ENCODE data around the gene FAM234B. TPM values are rescaled to one million over a fixed set of nuclear protein-coding genes. Genes with fewer than 3 reads are reported as not detected.

Gene FAM234B
- total and polyA plus RNA-seq, 7 experiments from 2014 or later = 2.6 to 5.8 (median 4.3) TPM

DNA sequence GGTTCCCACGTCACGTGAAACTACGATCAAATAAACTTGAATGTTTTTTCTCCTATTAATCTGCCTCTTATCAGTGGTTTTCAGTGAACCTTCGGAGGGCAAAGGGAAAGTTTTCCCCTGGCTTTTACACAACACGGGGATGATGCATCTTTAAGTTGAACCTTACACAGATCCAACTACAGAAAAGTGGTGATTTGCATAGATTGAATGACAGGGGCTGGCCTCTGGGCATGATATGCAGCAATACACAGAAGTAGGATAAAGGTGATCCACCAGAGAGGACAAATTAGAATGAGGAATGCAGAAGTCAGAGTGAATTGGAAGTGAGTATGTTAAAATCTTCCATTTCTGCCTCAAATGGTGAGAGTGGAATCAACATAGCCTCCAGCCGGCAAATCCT is 47.7 kb downstream of the FAM234B start:
- ChIA-PET POLR2A (no interaction called here), CTCF (interaction anchor here (2.4 kb wide), 1 partner anchor 120 kb away, joined by 13 read pairs; no protein-coding TSS in a partner anchor)
- Histone ChIP-seq H3K36me3 (ENCODE audit: control insufficient read depth in 2 of 3, insufficient read depth in 3 of 3, low read length in 3 of 3) (no peaks in the 10 kb centered on the region), H3K27ac (ENCODE audit: low read depth, low read length) (no peak overlapping the region), H3K4me3 (ENCODE audit: low read length) (no peak overlapping the region), H3K9me3 (ENCODE audit: control insufficient read depth in 2 of 3, low read length in 3 of 3) (no peaks in the 10 kb centered on the region), H3K4me1 (ENCODE audit: control insufficient read depth in 2 of 2, insufficient read depth in 2 of 2, low read length in 2 of 2) (no peaks in the 10 kb centered on the region), H3K27me3 (ENCODE audit: control insufficient read depth in 2 of 2, insufficient read depth in 2 of 2, low read length in 2 of 2) (no peaks in the 10 kb centered on the region)
- H3K4me3 Mint-ChIP-seq = no peak overlapping the region
- H3K9me3 Mint-ChIP-seq = no peaks in the 10 kb centered on the region
- ATAC-seq (no peak), DNase-seq (no peak)
- intact Hi-C loops (cut with micrococcal nuclease) = no loop called here
- H3K4me1 Mint-ChIP-seq = no peaks in the 10 kb centered on the region
- no peak overlapping the region for H3K27ac Mint-ChIP-seq
- H3K27me3 Mint-ChIP-seq = peaks cover 0 to 7% (median 0%) of the 10 kb centered on the region in 5 donors
- no peaks in the 10 kb centered on the region for H3K36me3 Mint-ChIP-seq

DNA sequence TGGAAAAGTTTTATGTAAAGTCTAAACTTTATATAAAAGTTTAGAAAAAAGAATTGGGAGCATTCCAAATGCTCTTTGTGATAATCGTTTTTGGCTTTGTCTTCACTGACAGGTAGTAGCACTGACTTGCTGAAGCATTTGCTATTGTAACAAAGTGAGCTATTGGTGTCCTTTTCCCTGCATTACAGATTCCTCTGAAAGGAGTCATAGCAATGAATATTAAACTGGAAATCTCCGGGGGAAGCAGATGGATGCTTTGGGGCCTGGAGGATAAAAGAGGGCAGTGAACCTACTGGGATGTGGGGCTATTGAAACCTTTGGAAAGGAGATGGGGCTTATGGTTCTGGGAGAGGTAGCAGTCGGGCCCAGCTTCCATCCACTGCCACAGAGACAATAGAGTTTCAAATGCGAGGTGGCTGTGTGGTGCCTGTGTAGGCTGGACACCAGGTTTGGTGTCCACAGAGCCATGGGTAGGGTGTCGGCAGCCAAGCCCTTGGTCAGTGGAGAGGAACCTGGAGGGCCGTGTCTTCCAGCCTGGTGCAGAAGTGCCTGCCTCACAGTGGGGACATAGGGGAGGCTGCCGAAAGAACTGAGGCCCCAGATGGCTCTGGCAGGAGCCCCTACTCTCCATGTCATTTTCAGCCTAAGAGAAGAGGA is 49.1 kb downstream of the FAM234B start:
- intact Hi-C loops (cut with micrococcal nuclease) = no loop called here
- ATAC-seq (no peak), DNase-seq (no peak)
- H3K4me1 Mint-ChIP-seq = peaks cover 4 to 9% (median 8%) of the 10 kb centered on the region in 7 donors
- Histone ChIP-seq H3K27me3 (ENCODE audit: control insufficient read depth in 2 of 2, insufficient read depth in 2 of 2, low read length in 2 of 2) (no peaks in the 10 kb centered on the region), H3K36me3 (ENCODE audit: control insufficient read depth in 2 of 3, insufficient read depth in 3 of 3, low read length in 3 of 3) (no peaks in the 10 kb centered on the region), H3K27ac (ENCODE audit: low read depth, low read length) (no peak overlapping the region), H3K4me3 (ENCODE audit: low read length) (no peak overlapping the region), H3K9me3 (ENCODE audit: control insufficient read depth in 2 of 3, low read length in 3 of 3) (no peaks in the 10 kb centered on the region), H3K4me1 (ENCODE audit: control insufficient read depth in 2 of 2, insufficient read depth in 2 of 2, low read length in 2 of 2) (peaks cover 0 to 4% of the 10 kb centered on the region in 2 donors)
- H3K9me3 Mint-ChIP-seq = no peaks in the 10 kb centered on the region
- peaks cover 0 to 7% (median 0%) of the 10 kb centered on the region in 5 donors for H3K27me3 Mint-ChIP-seq
- no peak overlapping the region for H3K4me3 Mint-ChIP-seq
- ChIA-PET CTCF (interaction anchor here (2.4 kb wide), 1 partner anchor 118 kb away, joined by 13 read pairs; no protein-coding TSS in a partner anchor), POLR2A (no interaction called here)
- no peaks in the 10 kb centered on the region for H3K36me3 Mint-ChIP-seq
- H3K27ac Mint-ChIP-seq = no peak overlapping the region

DNA sequence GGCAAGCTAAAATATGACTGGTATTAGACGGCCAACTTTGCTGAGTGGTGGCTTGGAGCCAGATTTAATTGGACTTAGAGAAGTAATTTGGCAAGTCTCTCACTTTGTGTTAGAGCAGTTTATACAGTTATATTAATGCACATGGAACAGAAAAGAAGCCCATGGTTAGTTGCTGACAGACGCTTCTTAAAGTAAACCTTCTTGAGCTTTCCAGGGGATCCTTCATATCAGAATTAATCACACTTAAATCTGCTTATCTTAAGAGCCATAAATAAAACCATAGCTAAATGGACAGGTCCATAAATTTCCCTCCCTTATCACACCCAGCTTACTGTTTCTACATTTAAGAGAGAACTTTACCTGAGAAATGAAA is 49.7 kb downstream of the FAM234B start:
- Histone ChIP-seq H3K27ac (ENCODE audit: low read depth, low read length) (no peak overlapping the region), H3K27me3 (ENCODE audit: control insufficient read depth in 2 of 2, insufficient read depth in 2 of 2, low read length in 2 of 2) (no peaks in the 10 kb centered on the region), H3K9me3 (ENCODE audit: control insufficient read depth in 2 of 3, low read length in 3 of 3) (no peaks in the 10 kb centered on the region), H3K4me3 (ENCODE audit: low read length) (no peak overlapping the region), H3K36me3 (ENCODE audit: control insufficient read depth in 2 of 3, insufficient read depth in 3 of 3, low read length in 3 of 3) (no peaks in the 10 kb centered on the region), H3K4me1 (ENCODE audit: control insufficient read depth in 2 of 2, insufficient read depth in 2 of 2, low read length in 2 of 2) (peaks cover 0 to 9% of the 10 kb centered on the region in 2 donors)
- CTCF ChIA-PET = interaction anchor here (2.4 kb wide), 1 partner anchor 118 kb away, joined by 13 read pairs; no protein-coding TSS in a partner anchor
- H3K9me3 Mint-ChIP-seq = no peaks in the 10 kb centered on the region
- H3K27ac Mint-ChIP-seq = no peak overlapping the region
- no peak for ATAC-seq
- DNase-seq = no peak
- H3K27me3 Mint-ChIP-seq = peaks cover 0 to 7% (median 0%) of the 10 kb centered on the region in 5 donors
- no peak overlapping the region for H3K4me3 Mint-ChIP-seq
- POLR2A ChIA-PET = no interaction called here
- intact Hi-C loops (cut with micrococcal nuclease) = no loop called here
- H3K4me1 Mint-ChIP-seq = peaks cover 8 to 14% (median 13%) of the 10 kb centered on the region in 7 donors
- H3K36me3 Mint-ChIP-seq = no peaks in the 10 kb centered on the region

DNA sequence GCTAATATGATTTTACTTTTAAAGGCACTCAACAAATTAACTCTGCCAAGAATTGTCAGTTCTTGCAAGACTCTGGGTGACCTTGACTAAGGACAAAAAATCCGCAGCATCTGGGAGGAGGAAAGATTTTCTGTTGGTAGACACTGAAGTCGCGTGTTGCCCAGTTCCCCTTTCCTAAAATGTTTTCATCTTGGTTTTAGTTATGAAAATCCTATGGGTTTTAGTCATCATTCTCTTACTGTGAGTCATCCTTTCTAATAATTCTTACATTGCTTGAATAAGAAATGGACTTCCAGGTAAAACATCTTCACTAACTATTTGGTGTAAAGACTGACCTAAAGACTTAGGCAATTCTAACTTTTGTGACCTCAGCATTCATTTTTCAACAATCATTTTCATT is 50.2 kb downstream of the FAM234B start:
- ATAC-seq (no peak), DNase-seq (no peak)
- CTCF ChIA-PET = interaction anchor here (2.4 kb wide), 1 partner anchor 117 kb away, joined by 13 read pairs; no protein-coding TSS in a partner anchor
- H3K9me3 Mint-ChIP-seq = no peaks in the 10 kb centered on the region
- intact Hi-C loops (cut with micrococcal nuclease) = no loop called here
- H3K4me3 Mint-ChIP-seq = no peak overlapping the region
- Histone ChIP-seq H3K4me3 (ENCODE audit: low read length) (no peak overlapping the region), H3K4me1 (ENCODE audit: control insufficient read depth in 2 of 2, insufficient read depth in 2 of 2, low read length in 2 of 2) (peaks cover 0 to 14% of the 10 kb centered on the region in 2 donors), H3K36me3 (ENCODE audit: control insufficient read depth in 2 of 3, insufficient read depth in 3 of 3, low read length in 3 of 3) (no peaks in the 10 kb centered on the region), H3K27me3 (ENCODE audit: control insufficient read depth in 2 of 2, insufficient read depth in 2 of 2, low read length in 2 of 2) (no peaks in the 10 kb centered on the region), H3K27ac (ENCODE audit: low read depth, low read length) (no peak overlapping the region), H3K9me3 (ENCODE audit: control insufficient read depth in 2 of 3, low read length in 3 of 3) (no peaks in the 10 kb centered on the region)
- H3K27ac Mint-ChIP-seq = no peak overlapping the region
- H3K36me3 Mint-ChIP-seq = no peaks in the 10 kb centered on the region
- POLR2A ChIA-PET = no interaction called here
- peaks cover 0 to 7% (median 0%) of the 10 kb centered on the region in 5 donors for H3K27me3 Mint-ChIP-seq
- H3K4me1 Mint-ChIP-seq = peaks cover 12 to 19% (median 18%) of the 10 kb centered on the region in 7 donors

DNA sequence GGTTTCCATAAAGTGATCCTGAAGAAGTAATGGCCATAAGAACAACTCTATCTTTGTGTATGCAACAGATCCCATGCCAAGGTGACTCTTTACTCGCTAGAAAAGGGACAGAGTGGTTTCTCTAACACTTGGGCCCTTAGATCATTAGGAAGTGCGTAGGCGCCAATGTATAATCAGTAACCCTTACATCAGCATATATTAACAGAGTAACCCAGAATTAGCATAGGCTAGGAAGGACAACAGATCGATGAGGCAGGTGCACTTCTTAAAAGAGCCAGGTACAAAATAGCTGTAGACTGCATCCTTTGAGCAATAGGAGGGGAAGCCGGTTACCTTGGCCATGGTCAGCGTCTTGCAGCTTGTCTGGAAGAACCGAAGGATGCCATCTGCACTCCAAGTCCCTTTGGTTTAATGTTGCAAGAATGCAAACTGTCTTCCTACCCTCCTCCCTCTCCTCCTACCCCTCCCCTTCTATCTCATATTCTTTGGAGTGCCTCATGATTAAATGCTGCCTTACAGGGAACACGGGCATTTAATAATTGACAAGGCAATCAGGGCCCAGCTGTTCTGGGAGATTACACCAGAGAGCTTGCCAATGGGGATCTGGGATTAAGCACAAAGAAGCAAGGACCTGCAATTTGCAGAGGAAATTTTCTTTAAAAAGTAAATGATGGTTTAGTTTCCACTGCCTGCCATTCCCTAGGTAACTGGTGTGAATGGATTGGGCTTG is 51.2 kb downstream of the FAM234B start:
- ATAC-seq = no peak
- CTCF ChIA-PET = interaction anchor here (0.7 to 8.6 kb wide), 4 partner anchors 82 to 124 kb away, joined by 3 to 125 read pairs (median 4); no protein-coding TSS in a partner anchor
- Histone ChIP-seq H3K4me1 (ENCODE audit: control insufficient read depth in 2 of 2, insufficient read depth in 2 of 2, low read length in 2 of 2) (peaks cover 2 to 20% of the 10 kb centered on the region in 2 donors), H3K4me3 (ENCODE audit: low read length) (no peak overlapping the region), H3K27ac (ENCODE audit: low read depth, low read length) (no peak overlapping the region), H3K36me3 (ENCODE audit: control insufficient read depth in 2 of 3, insufficient read depth in 3 of 3, low read length in 3 of 3) (no peaks in the 10 kb centered on the region), H3K9me3 (ENCODE audit: control insufficient read depth in 2 of 3, low read length in 3 of 3) (no peaks in the 10 kb centered on the region), H3K27me3 (ENCODE audit: control insufficient read depth in 2 of 2, insufficient read depth in 2 of 2, low read length in 2 of 2) (no peaks in the 10 kb centered on the region)
- Mint-ChIP-seq H3K4me1 (peaks cover 15 to 29% (median 27%) of the 10 kb centered on the region in 7 donors), H3K9me3 (no peaks in the 10 kb centered on the region), H3K36me3 (no peaks in the 10 kb centered on the region), H3K27ac (no peak overlapping the region), H3K4me3 (no peak overlapping the region), H3K27me3 (peaks cover 0 to 7% (median 0%) of the 10 kb centered on the region in 5 donors)
- intact Hi-C loops (cut with micrococcal nuclease) = no loop called here
- DNase-seq = no peak
- POLR2A ChIA-PET = no interaction called here

DNA sequence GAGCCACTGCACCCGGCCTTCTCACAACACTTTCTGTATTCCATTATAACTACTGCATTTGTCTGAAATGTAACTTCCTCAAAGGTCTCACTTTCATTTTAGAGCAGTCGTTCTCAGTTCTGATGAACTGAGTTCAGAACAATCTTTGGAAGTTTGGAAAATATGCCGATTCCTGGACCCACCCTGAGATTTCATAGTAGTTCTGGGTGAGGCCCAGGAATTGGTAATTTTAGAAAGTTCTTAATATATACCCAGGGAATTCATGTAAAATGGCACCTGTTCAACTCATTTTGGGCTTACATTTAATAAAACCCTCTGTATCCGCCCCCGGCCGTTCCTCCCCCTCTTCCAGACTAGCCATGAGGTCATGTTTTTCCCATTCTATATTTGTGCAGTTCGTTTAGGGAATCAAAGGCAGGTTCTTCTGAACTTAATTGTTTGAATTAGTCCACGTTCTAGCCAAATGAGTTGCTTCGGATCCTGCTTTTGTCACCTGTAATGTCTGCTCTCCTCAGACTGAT is 53.4 kb downstream of the FAM234B start:
- Mint-ChIP-seq H3K27ac (peak overlapping the region; percentile 26 to 96 (median 84)), H3K4me3 (peak overlapping the region; percentile 31 to 73 (median 62)), H3K4me1 (peaks cover 22 to 46% (median 42%) of the 10 kb centered on the region in 7 donors), H3K27me3 (peaks cover 0 to 6% (median 0%) of the 10 kb centered on the region in 5 donors), H3K36me3 (no peaks in the 10 kb centered on the region), H3K9me3 (no peaks in the 10 kb centered on the region)
- peak overlapping the region; percentile 26 for H3K27ac ChIP-seq (ENCODE audit: low read depth, low read length)
- ChIA-PET CTCF (interaction anchor here (0.6 to 8.6 kb wide), 2 partner anchors 66 to 113 kb away, joined by 6 to 125 read pairs; no protein-coding TSS in a partner anchor), POLR2A (interaction anchor here (1.5 kb wide), 1 partner anchor 115 kb away, joined by 5 read pairs; no protein-coding TSS in a partner anchor)
- H3K4me3 ChIP-seq (ENCODE audit: low read length) = no peak overlapping the region
- DNase-seq (no peak), ATAC-seq (no peak)
- H3K9me3 ChIP-seq (ENCODE audit: control insufficient read depth in 2 of 3, low read length in 3 of 3) = no peaks in the 10 kb centered on the region
- H3K36me3 ChIP-seq (ENCODE audit: control insufficient read depth in 2 of 3, insufficient read depth in 3 of 3, low read length in 3 of 3) = no peaks in the 10 kb centered on the region
- intact Hi-C loops (cut with micrococcal nuclease) = loop anchor here (1.0 to 2.0 kb wide), 6 partner anchors 111 to 1069 kb away; no protein-coding TSS in a partner anchor
- H3K27me3 ChIP-seq (ENCODE audit: control insufficient read depth in 2 of 2, insufficient read depth in 2 of 2, low read length in 2 of 2) = no peaks in the 10 kb centered on the region
- H3K4me1 ChIP-seq (ENCODE audit: control insufficient read depth in 2 of 2, insufficient read depth in 2 of 2, low read length in 2 of 2) = peaks cover 6 to 32% of the 10 kb centered on the region in 2 donors
